Measurements from ENCODE around the gene ENC1.

DNA sequence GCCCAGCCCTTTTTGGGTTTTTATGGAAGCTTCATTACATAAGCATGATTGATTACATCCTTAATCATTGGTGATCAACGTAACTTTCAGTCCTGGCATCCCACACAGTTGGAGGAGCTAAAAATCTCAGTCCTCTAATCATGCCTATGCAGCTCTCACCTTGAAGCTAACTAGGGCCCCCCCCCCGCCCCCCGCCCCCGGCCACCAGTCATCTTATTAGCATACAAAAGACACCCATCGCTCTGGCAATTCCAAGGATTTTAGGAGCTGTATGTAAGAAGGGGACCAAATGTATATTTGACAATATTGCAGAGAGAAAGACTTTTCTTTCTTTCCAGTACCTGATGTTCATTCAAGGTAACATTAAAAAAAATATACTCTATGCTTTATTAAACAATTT is 19.0 kb downstream of the ENC1 start:
- TF ChIP-seq, protein P1, sequence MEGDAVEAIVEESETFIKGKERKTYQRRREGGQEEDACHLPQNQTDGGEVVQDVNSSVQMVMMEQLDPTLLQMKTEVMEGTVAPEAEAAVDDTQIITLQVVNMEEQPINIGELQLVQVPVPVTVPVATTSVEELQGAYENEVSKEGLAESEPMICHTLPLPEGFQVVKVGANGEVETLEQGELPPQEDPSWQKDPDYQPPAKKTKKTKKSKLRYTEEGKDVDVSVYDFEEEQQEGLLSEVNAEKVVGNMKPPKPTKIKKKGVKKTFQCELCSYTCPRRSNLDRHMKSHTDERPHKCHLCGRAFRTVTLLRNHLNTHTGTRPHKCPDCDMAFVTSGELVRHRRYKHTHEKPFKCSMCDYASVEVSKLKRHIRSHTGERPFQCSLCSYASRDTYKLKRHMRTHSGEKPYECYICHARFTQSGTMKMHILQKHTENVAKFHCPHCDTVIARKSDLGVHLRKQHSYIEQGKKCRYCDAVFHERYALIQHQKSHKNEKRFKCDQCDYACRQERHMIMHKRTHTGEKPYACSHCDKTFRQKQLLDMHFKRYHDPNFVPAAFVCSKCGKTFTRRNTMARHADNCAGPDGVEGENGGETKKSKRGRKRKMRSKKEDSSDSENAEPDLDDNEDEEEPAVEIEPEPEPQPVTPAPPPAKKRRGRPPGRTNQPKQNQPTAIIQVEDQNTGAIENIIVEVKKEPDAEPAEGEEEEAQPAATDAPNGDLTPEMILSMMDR (IDR thresholded peaks at IDR 0.05) = no peak
- TF ChIP-seq POLR2A (IDR thresholded peaks at IDR 0.05) = no peak
